Spleen (tissue), 11 donors: Measurements from ENCODE around the gene GRIA4. TPM values are rescaled to one million over a fixed set of nuclear protein-coding genes. Genes with fewer than 3 reads are reported as not detected.

Experiments
- DNase-seq: peaks from one replicate; pipeline ENCODE4 v3.0.0-alpha.2; 2020
- H3K27ac ChIP-seq, 8 donors: fragments of 200-600 bp; sonication (generic) in 7 of 8; 1 replicate in 4 of 8; 2 replicates in 4 of 8; pipeline versions ENCODE4 v1.5.0 to v1.8.0; 2016 to 2021; ENCODE audit warnings: inconsistent platforms in 4 of 8, mild to moderate bottlenecking in 4 of 8, moderate library complexity in 1 of 8
- H3K27me3 ChIP-seq, 7 donors: fragments of 200-600 bp; sonication (generic) in 6 of 7; replicated peaks in 1 of 7; 1 replicate in 4 of 7; 2 replicates in 3 of 7; pipeline versions ENCODE4 v1.5.0 to v1.8.0; 2016 to 2021; ENCODE audit warnings: inconsistent platforms in 3 of 7, mild to moderate bottlenecking in 1 of 7
- H3K36me3 ChIP-seq, 6 donors: fragments of 200-600 bp; sonication (generic) in 5 of 6; 1 replicate in 4 of 6; 2 replicates in 2 of 6; pipeline versions ENCODE4 v1.5.0 to v1.8.0; 2016 to 2021; ENCODE audit warnings: inconsistent platforms in 2 of 6
- H3K4me1 ChIP-seq, 6 donors: fragments of 200-600 bp; sonication (generic) in 5 of 6; 1 replicate in 3 of 6; 2 replicates in 3 of 6; pipeline versions ENCODE4 v1.5.0 to v1.8.0; 2016 to 2021; ENCODE audit warnings: inconsistent platforms in 3 of 6
- H3K4me3 ChIP-seq, 8 donors: fragments of 200-600 bp; sonication (generic) in 7 of 8; 1 replicate in 4 of 8; 2 replicates in 4 of 8; pipeline versions ENCODE4 v1.5.0 to v1.8.0; 2016 to 2021; ENCODE audit warnings: inconsistent platforms in 4 of 8, mild to moderate bottlenecking in 4 of 8, moderate library complexity in 2 of 8
- H3K9me3 ChIP-seq, 8 donors: fragments of 200-600 bp; sonication (generic) in 7 of 8; 1 replicate in 4 of 8; 2 replicates in 4 of 8; pipeline versions ENCODE4 v1.5.0 to v1.8.0; 2016 to 2021; ENCODE audit warnings: inconsistent platforms in 4 of 8
- CTCF ChIP-seq, 11 experiments: fragments of 200-600 bp in 7 of 11; fragments of 450-650 bp in 4 of 11; sonication (generic) in 4 of 11; IDR thresholded peaks in 8 of 11; conservative IDR thresholded peaks in 3 of 11; 1 replicate in 7 of 11; 2 replicates in 4 of 11; pipeline versions ENCODE4 v1.4.0 to v1.8.0; 2016 to 2021; ENCODE audit warnings: antibody characterized with exemption in 11 of 11, inconsistent platforms in 4 of 11, mild to moderate bottlenecking in 1 of 11
- POLR2A ChIP-seq, 3 donors: fragments of 450-650 bp; IDR thresholded peaks; one replicate each; pipeline ENCODE4 v1.5.1; 2017; ENCODE audit warnings: antibody characterized with exemption in 3 of 3, mild to moderate bottlenecking in 1 of 3
- POLR2AphosphoS5 ChIP-seq, 3 donors: sonication (generic); formaldehyde crosslinking; IDR thresholded peaks; one replicate each; pipeline ENCODE4 v1.5.1; 2017; ENCODE audit warnings: antibody characterized with exemption in 3 of 3
- WGBS, 5 donors: extraction: QIAGEN DNeasy Blood & Tissue Kit in 3 of 5; methylation state at CpG; one replicate each; pipeline versions ENCODE4 v1.1.5 to v1.1.7; 2013 to 2018; 5-methylcytosine and 5-hydroxymethylcytosine counted together
- intact Hi-C: fragments of 100-400 bp; cut with DNase I; formaldehyde crosslinking; loops from one replicate; pipeline ENCODE4 v1.15.0; 2023; ENCODE audit warnings: low total_unique reads
- polyA plus RNA-seq, 3 donors: library from polyadenylated mRNA; stranded (reverse); fragments of 200-250 nt; gene quantifications; one replicate each; pipeline ENCODE4 v1.2.1, GENCODE V29; 2013
- total RNA-seq, 7 donors: library from RNA; depleted of rRNA in 3 of 7; stranded (reverse); fragments of >200 nt in 3 of 7; fragmentation: NEBNext Ultra II Directional in 4 of 7; extraction: Animal tissue kit (Norgen Biotek cat#: 25700) in 4 of 7; gene quantifications; one replicate each; pipeline versions ENCODE4 v1.1.0 to v1.2.1, GENCODE V29; 2016 to 2021
- donor health status: healthy with polysubstance abuse.
- donor health status: DM: no; HTN: no; CAD: no; lungs with moderate emphysema.
- donor health status: DM: no; HTN: no; CAD: no.
- donor health status: Bipolar disorder and iron deficiency.
- donor health status: healthy.
- donor health status: DM: no; HTN: no; CAD: no.
- donor health status: DM: yes; HTN: yes; CAD: no.

GRIA4 gene
- total and polyA plus RNA-seq, 10 donors: not detected

GRCh38 chr11:105897161-105897560, 287.3 kb downstream of the GRIA4 start:
- WGBS, 5 donors: 85 to 94% (median 93%) methylated on average over 2 of the region's 2 CpGs
- no peak for TF ChIP-seq POLR2AphosphoS5 (IDR thresholded peaks at IDR 0.05)
- TF ChIP-seq POLR2A (IDR thresholded peaks at IDR 0.05): no peak
- no peak for TF ChIP-seq CTCF (IDR thresholded peaks at IDR 0.05 in 8 of 11, conservative IDR thresholded peaks at IDR 0.05 in 3 of 11)
- no peak for DNase-seq
- no peaks in the 10 kb centered on the region for H3K4me1 ChIP-seq
- H3K9me3 ChIP-seq: no peaks in the 10 kb centered on the region
- no peaks in the 10 kb centered on the region for H3K27me3 ChIP-seq
- no peak overlapping the region for H3K4me3 ChIP-seq
- intact Hi-C loops: no loop called here
- H3K27ac ChIP-seq: no peak overlapping the region
- H3K36me3 ChIP-seq: no peaks in the 10 kb centered on the region

DNA sequence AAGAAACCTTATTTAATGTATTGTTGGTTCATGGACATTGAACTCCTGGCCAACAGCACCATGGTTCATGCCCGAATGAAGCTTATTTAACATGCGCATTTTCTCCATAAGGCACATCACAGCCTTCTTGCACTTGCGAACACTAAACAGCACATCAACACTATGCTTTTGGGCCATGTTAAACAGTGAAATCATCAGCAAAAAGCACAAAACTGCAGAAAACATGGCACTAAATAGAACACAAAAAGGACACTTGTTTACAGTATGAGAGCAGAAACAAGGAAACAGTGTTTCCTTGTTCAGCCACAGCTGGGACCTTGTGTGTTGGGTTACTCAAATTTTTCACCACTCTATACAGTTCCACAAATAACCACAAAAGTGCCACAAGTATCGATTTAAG, 289.9 kb downstream of the GRIA4 start:
- no peaks in the 10 kb centered on the region for H3K4me1 ChIP-seq
- WGBS, 5 donors: 81 to 95% (median 89%) methylated on average over 4 of the region's 4 CpGs
- TF ChIP-seq CTCF (IDR thresholded peaks at IDR 0.05 in 8 of 11, conservative IDR thresholded peaks at IDR 0.05 in 3 of 11): no peak
- no peak for TF ChIP-seq POLR2AphosphoS5 (IDR thresholded peaks at IDR 0.05)
- no peak for TF ChIP-seq POLR2A (IDR thresholded peaks at IDR 0.05)

GRCh38 chr11:105900515-105901035, 290.7 kb downstream of the GRIA4 start:
- DNase-seq: no peak
- Histone ChIP-seq H3K4me3 (no peak overlapping the region), H3K9me3 (no peaks in the 10 kb centered on the region), H3K36me3 (no peaks in the 10 kb centered on the region), H3K4me1 (no peaks in the 10 kb centered on the region), H3K27me3 (no peaks in the 10 kb centered on the region), H3K27ac (no peak overlapping the region)
- intact Hi-C loops: no loop called here
- TF ChIP-seq POLR2A (IDR thresholded peaks at IDR 0.05): no peak
- WGBS, 5 donors: 90 to 96% (median 93%) methylated on average over 11 of the region's 11 CpGs

More for the DNA sequence above, 289.9 kb downstream of the GRIA4 start:
- no peak overlapping the region for H3K4me3 ChIP-seq
- H3K36me3 ChIP-seq: no peaks in the 10 kb centered on the region
- H3K27me3 ChIP-seq: no peaks in the 10 kb centered on the region
- H3K9me3 ChIP-seq: no peaks in the 10 kb centered on the region
- intact Hi-C loops: no loop called here
- no peak for DNase-seq
- no peak overlapping the region for H3K27ac ChIP-seq

GRCh38 chr11:105903113-105903512, 293.2 kb downstream of the GRIA4 start:
- WGBS, 5 donors: 58 to 79% (median 72%) methylated on average over 2 of the region's 2 CpGs

More at GRCh38 chr11:105903113-105903512, 293.2 kb downstream of the GRIA4 start:
- DNase-seq: no peak
- no peak overlapping the region for H3K27ac ChIP-seq
- H3K4me3 ChIP-seq: no peak overlapping the region
- H3K9me3 ChIP-seq: no peaks in the 10 kb centered on the region
- H3K4me1 ChIP-seq: no peaks in the 10 kb centered on the region
- no peaks in the 10 kb centered on the region for H3K27me3 ChIP-seq
- H3K36me3 ChIP-seq: no peaks in the 10 kb centered on the region
- no peak for TF ChIP-seq CTCF (IDR thresholded peaks at IDR 0.05 in 8 of 11, conservative IDR thresholded peaks at IDR 0.05 in 3 of 11)
- TF ChIP-seq POLR2AphosphoS5 (IDR thresholded peaks at IDR 0.05): no peak
- no peak for TF ChIP-seq POLR2A (IDR thresholded peaks at IDR 0.05)
- intact Hi-C loops: no loop called here
